GM12873 (cell line): ENCODE results near the gene DNASE1L1.

Experiments
- TF ChIP-seq, protein P1 (sequence below): IDR thresholded peaks from 2 replicates; pipeline ENCODE4 v1.5.1; 2012; ENCODE audit warnings: low read depth, mild to moderate bottlenecking, moderate library complexity, low read length, control low read depth; ENCODE audit not compliant: insufficient read depth; ENCODE audit errors: missing control alignments

The DNASE1L1 gene

GRCh38 chrX:154413142-154413541, 4.1 kb upstream of the DNASE1L1 start:
- TF ChIP-seq, protein P1, sequence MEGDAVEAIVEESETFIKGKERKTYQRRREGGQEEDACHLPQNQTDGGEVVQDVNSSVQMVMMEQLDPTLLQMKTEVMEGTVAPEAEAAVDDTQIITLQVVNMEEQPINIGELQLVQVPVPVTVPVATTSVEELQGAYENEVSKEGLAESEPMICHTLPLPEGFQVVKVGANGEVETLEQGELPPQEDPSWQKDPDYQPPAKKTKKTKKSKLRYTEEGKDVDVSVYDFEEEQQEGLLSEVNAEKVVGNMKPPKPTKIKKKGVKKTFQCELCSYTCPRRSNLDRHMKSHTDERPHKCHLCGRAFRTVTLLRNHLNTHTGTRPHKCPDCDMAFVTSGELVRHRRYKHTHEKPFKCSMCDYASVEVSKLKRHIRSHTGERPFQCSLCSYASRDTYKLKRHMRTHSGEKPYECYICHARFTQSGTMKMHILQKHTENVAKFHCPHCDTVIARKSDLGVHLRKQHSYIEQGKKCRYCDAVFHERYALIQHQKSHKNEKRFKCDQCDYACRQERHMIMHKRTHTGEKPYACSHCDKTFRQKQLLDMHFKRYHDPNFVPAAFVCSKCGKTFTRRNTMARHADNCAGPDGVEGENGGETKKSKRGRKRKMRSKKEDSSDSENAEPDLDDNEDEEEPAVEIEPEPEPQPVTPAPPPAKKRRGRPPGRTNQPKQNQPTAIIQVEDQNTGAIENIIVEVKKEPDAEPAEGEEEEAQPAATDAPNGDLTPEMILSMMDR = no peak

GRCh38 chrX:154412468-154412867, 3.4 kb upstream of the DNASE1L1 start:
- TF ChIP-seq, protein P1 = no peak

DNA sequence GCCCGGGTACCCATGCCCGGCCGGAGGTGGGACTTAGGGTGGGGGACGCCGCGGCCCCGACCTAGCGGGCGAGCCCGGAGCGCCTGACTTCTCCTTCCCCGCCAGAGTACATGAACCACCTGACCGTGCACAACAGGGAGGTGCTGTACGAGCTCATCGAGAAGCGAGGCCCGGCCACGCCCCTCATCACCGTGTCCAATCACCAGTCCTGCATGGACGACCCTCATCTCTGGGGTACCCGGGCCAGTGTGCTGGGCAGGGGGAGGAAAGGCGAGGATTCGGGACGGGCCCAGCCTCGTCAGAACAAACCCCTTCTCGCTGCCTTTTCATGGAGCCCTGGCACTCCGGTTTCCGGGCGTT, 2.9 kb upstream of the DNASE1L1 start:
- TF ChIP-seq, protein P1 = no peak

DNA sequence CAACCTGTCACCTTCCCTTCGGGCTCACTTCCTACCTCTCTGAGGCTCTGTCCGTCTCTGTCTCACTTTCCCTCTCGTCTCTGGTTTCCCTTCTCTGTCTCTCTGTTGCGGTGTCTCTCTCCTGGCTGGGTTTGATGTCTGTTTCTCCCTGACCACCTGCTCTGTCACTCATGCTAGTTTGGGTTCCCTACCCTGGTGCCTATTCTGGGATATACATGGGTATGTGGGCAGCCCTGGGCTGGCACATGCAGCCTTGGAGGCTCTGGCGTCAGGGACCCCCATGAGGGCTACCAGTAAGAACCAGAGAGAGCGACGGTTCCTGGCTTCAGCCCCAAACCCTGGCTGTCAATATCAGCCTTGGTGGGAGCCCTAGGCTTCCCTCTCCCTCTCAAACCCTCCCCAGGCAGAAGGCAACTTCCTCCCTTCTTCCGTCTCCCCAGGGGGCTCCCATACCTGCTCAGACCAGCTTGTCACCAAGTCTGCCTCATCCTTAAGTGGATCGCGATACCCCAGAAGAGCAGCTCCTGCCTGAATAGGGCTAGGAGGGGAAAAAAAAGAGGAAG, 314 bp downstream of the DNASE1L1 start:
- TF ChIP-seq, protein P1 = no peak

- TF ChIP-seq, protein P1 = no peak
Observed at GRCh38 chrX:154404625-154405192, 4.3 kb downstream of the DNASE1L1 start.

DNA sequence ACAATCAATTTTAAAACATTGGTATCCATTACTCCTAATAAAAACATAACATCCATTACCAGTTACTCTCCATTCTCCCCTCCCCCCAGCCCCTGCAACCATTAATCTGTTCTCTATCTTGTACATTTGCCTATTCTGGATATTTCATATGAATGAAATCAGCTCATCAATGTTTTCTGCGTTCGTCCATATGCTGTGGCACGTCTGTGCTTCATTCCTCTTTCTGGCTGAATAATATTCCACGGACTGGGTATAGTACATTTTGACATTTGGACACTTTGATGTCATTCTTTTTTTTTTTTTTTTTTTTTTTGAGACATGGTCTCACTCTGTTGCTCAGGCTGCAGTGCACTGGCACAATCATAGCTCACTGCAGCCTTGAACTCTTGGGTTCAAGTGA, 5.2 kb downstream of the DNASE1L1 start:
- TF ChIP-seq, protein P1 = no peak

GRCh38 chrX:154403192-154403591, 5.9 kb downstream of the DNASE1L1 start:
- TF ChIP-seq, protein P1 = no peak

DNA sequence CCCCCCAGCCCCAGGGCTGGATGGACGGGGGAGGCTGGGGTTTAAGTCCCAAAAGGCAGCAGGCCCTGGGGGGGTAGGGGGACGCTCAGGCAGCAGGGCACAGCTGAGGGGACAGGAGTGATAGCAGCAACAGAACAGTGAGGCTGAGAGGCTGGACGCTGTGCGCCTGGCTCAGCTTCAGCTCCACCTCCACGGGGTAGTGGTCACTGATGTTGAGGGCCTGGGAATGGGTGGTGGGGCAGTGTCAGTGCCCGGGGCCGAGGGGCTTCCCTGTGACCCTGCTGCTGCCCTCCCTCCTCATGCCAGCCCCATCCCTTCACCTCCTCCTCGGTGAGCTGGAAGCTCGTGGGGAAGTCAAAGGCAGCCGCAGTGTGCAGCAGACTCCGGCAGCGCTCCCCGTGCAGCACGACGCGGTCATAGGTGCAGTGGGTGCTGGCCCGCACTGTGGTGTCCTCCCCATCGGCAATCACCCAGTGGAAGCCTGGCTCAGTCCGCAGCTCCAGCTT, 6.4 kb downstream of the DNASE1L1 start:
- TF ChIP-seq, protein P1 = no peak
